Effector memory CD4-positive, alpha-beta T cell (primary cell): ENCODE results near the gene SMIM43.

Source experiments
- DNase-seq, 3 donors: peaks; one replicate each; pipeline ENCODE4 v3.0.0-alpha.2; 2020
- H3K27ac ChIP-seq: 2 replicates; pipeline ENCODE4 v1.7.0; 2013; ENCODE audit warnings: mild to moderate bottlenecking, low read length, moderate library complexity; ENCODE audit not compliant: insufficient read depth, poor library complexity, severe bottlenecking
- H3K27me3 ChIP-seq: replicated peaks from 2 replicates; pipeline ENCODE4 v1.7.0; 2013; ENCODE audit warnings: mild to moderate bottlenecking, low read length; ENCODE audit not compliant: insufficient read depth, control insufficient read depth, poor library complexity, severe bottlenecking
- H3K36me3 ChIP-seq: 2 replicates; pipeline ENCODE4 v1.7.0; 2013; ENCODE audit warnings: mild to moderate bottlenecking, low read length, moderate library complexity; ENCODE audit not compliant: control insufficient read depth, insufficient read depth
- H3K4me1 ChIP-seq: 2 replicates; pipeline ENCODE4 v1.7.0; 2013; ENCODE audit warnings: low read length, mild to moderate bottlenecking; ENCODE audit not compliant: control insufficient read depth, insufficient read depth, poor library complexity, severe bottlenecking
- H3K4me3 ChIP-seq: 2 replicates; pipeline ENCODE4 v1.7.0; 2013; ENCODE audit warnings: low read length, low read depth, mild to moderate bottlenecking; ENCODE audit not compliant: insufficient read depth, poor library complexity, severe bottlenecking
- H3K9me3 ChIP-seq: 2 replicates; pipeline ENCODE4 v1.7.0; 2013; ENCODE audit warnings: mild to moderate bottlenecking, low read length, moderate library complexity; ENCODE audit not compliant: control insufficient read depth

Gene SMIM43

GRCh38 chr4:121724671-121725070 lies 40.3 kb downstream of the SMIM43 start:
- Histone ChIP-seq H3K36me3 (no peaks in the 10 kb centered on the region), H3K27me3 (no peaks in the 10 kb centered on the region), H3K9me3 (no peaks in the 10 kb centered on the region), H3K4me1 (no peaks in the 10 kb centered on the region), H3K4me3 (no peak overlapping the region), H3K27ac (no peak overlapping the region)
- DNase-seq = no peak

- Histone ChIP-seq H3K27ac (no peak overlapping the region), H3K27me3 (no peaks in the 10 kb centered on the region), H3K9me3 (no peaks in the 10 kb centered on the region), H3K4me3 (no peak overlapping the region), H3K4me1 (no peaks in the 10 kb centered on the region), H3K36me3 (no peaks in the 10 kb centered on the region)
- no peak for DNase-seq
Observed at GRCh38 chr4:121721700-121722099, 43.3 kb downstream of the SMIM43 start.

DNA sequence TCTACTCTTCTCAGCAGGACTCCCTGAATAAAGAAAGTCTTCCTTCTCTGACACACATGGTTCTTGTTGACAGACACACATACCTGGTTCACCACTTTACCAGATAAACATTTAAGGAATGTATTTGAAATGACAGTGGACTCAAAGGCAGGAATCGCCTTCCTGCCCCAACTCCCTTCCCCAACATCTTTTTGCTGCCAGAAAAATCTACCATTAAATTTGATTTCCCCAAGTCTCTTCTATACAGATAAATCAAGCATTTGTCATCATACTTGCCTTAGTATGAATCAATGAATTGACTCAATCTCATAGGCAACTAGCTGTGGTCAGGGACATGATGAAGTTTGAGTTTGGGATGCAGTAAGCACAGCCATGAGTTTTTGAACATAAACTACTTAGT lies 44.9 kb downstream of the SMIM43 start:
- H3K9me3 ChIP-seq = no peaks in the 10 kb centered on the region
- H3K27ac ChIP-seq = no peak overlapping the region
- H3K36me3 ChIP-seq = no peaks in the 10 kb centered on the region
- H3K4me3 ChIP-seq = no peak overlapping the region
- H3K4me1 ChIP-seq = no peaks in the 10 kb centered on the region
- H3K27me3 ChIP-seq = no peaks in the 10 kb centered on the region
- DNase-seq = no peak

- no peaks in the 10 kb centered on the region for H3K27me3 ChIP-seq
- no peak for DNase-seq
- no peaks in the 10 kb centered on the region for H3K9me3 ChIP-seq
- H3K4me3 ChIP-seq = no peak overlapping the region
- no peaks in the 10 kb centered on the region for H3K4me1 ChIP-seq
- H3K36me3 ChIP-seq = no peaks in the 10 kb centered on the region
- no peak overlapping the region for H3K27ac ChIP-seq
Observed at GRCh38 chr4:121717680-121718237, 47.2 kb downstream of the SMIM43 start.

GRCh38 chr4:121714548-121714947 lies 50.4 kb downstream of the SMIM43 start:
- Histone ChIP-seq H3K27me3 (peaks cover 4% of the 10 kb centered on the region), H3K27ac (no peak overlapping the region), H3K9me3 (no peaks in the 10 kb centered on the region), H3K36me3 (no peaks in the 10 kb centered on the region), H3K4me1 (peaks cover 2% of the 10 kb centered on the region), H3K4me3 (no peak overlapping the region)
- no peak for DNase-seq

- Histone ChIP-seq H3K4me1 (peaks cover 2% of the 10 kb centered on the region), H3K36me3 (no peaks in the 10 kb centered on the region), H3K4me3 (no peak overlapping the region), H3K9me3 (no peaks in the 10 kb centered on the region), H3K27me3 (peaks cover 4% of the 10 kb centered on the region), H3K27ac (no peak overlapping the region)
- DNase-seq = no peak
Observed at GRCh38 chr4:121712783-121713182, 52.2 kb downstream of the SMIM43 start.

GRCh38 chr4:121712001-121712651 lies 52.8 kb downstream of the SMIM43 start:
- Histone ChIP-seq H3K4me1 (peaks cover 2% of the 10 kb centered on the region), H3K36me3 (no peaks in the 10 kb centered on the region), H3K27me3 (peaks cover 4% of the 10 kb centered on the region), H3K9me3 (no peaks in the 10 kb centered on the region), H3K27ac (no peak overlapping the region), H3K4me3 (no peak overlapping the region)
- DNase-seq = no peak

- DNase-seq = no peak
- Histone ChIP-seq H3K4me3 (no peak overlapping the region), H3K9me3 (no peaks in the 10 kb centered on the region), H3K27ac (no peak overlapping the region), H3K36me3 (no peaks in the 10 kb centered on the region), H3K4me1 (peaks cover 2% of the 10 kb centered on the region), H3K27me3 (peaks cover 4% of the 10 kb centered on the region)
Observed at GRCh38 chr4:121711263-121712000, 53.5 kb downstream of the SMIM43 start.

DNA sequence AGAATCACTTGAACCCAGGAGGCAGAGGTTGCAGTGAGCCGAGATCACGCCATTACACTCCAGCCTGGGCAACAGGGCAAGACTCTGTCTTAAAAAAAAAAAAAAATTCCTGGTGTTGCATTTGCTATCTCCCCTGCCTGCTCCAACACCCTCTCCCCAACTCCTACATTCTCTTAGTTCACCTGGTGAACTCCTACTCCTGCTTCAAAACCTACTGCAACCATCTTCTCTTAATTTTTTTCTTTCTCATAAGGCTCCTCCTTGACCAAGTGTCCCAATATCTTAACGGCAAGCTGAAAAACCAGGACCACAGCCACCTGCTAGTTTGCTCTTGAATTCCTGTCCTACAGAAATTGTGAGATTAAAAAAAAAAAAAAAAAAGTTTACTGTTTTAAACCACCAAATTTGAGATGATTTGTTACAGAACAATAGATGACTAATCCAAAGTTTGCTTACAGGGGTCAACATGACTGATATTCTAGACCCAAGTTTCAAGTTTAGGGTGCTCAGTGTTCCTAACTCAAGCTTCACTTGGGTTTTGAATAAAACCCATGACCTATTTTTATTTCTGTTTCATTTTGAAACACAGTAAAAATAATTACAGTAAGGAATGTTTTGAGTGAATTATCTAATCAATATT lies 55.1 kb downstream of the SMIM43 start:
- Histone ChIP-seq H3K4me3 (no peak overlapping the region), H3K9me3 (no peaks in the 10 kb centered on the region), H3K27me3 (peaks cover 4% of the 10 kb centered on the region), H3K36me3 (no peaks in the 10 kb centered on the region), H3K27ac (no peak overlapping the region), H3K4me1 (peaks cover 2% of the 10 kb centered on the region)
- no peak for DNase-seq
